GM12892 (cell line): ENCODE measurements around the gene TOMM22.

Source experiments
- POLR2A ChIP-seq: IDR thresholded peaks from 2 replicates; pipeline ENCODE4 v1.6.1; 2011; ENCODE audit warnings: low read depth, low read length, control low read depth
- POLR2AphosphoS5 ChIP-seq: IDR thresholded peaks from 2 replicates; pipeline ENCODE4 v1.6.1; 2011; ENCODE audit warnings: low read depth, low read length, control low read depth
- TAF1 ChIP-seq: IDR thresholded peaks from 2 replicates; pipeline ENCODE4 v1.6.1; 2011; ENCODE audit warnings: low read depth, mild to moderate bottlenecking, control low read depth, low read length, borderline replicate concordance

- no peak for TF ChIP-seq POLR2A
- no peak; the same call in 1 of the 2 replicates for TF ChIP-seq POLR2AphosphoS5
- no peak for TF ChIP-seq TAF1
Observed at GRCh38 chr22:38727123-38727522, 45.4 kb downstream of the TOMM22 start.
